Thyroid gland (tissue), 4 donors: ENCODE measurements around the gene ZXDC. TPM values are rescaled to one million over a fixed set of nuclear protein-coding genes. Genes with fewer than 3 reads are reported as not detected.

Experiments used
- DNase-seq, 2 donors: peaks; one replicate each; pipeline ENCODE4 v3.0.0-alpha.2; 2019
- H3K27ac ChIP-seq, 3 donors: fragments of 200-600 bp; sonication (generic); 1 replicate in 2 of 3; 2 replicates in 1 of 3; pipeline ENCODE4 v1.5.1; 2016 to 2019; ENCODE audit warnings: mild to moderate bottlenecking in 1 of 3, moderate library complexity in 1 of 3
- H3K27me3 ChIP-seq: fragments of 200-600 bp; sonication (generic); one replicate; pipeline ENCODE4 v1.5.1; 2019
- H3K36me3 ChIP-seq, 2 donors: fragments of 200-600 bp; sonication (generic); one replicate each; pipeline ENCODE4 v1.5.1; 2016 to 2019
- H3K4me1 ChIP-seq, 2 donors: fragments of 200-600 bp; sonication (generic); one replicate each; pipeline ENCODE4 v1.5.1; 2017 to 2019
- H3K4me3 ChIP-seq, 3 donors: fragments of 200-600 bp; sonication (generic); replicated peaks in 1 of 3; 1 replicate in 2 of 3; 2 replicates in 1 of 3; pipeline ENCODE4 v1.5.1; 2016; ENCODE audit warnings: mild to moderate bottlenecking in 1 of 3
- H3K9me3 ChIP-seq: fragments of 200-600 bp; sonication (generic); one replicate; pipeline ENCODE4 v1.5.1; 2017
- POLR2A ChIP-seq, 2 donors: fragments of 450-650 bp; IDR thresholded peaks; one replicate each; pipeline ENCODE4 v1.6.1; 2017; ENCODE audit warnings: antibody characterized with exemption in 2 of 2, mild to moderate bottlenecking in 2 of 2, moderate library complexity in 1 of 2
- WGBS, 2 donors: methylation state at CpG; one replicate each; pipeline ENCODE4 v1.1.5; 2017; 5-methylcytosine and 5-hydroxymethylcytosine counted together
- intact Hi-C: fragments of 100-400 bp; cut with DNase I; formaldehyde crosslinking; loops from one replicate; pipeline ENCODE4 v1.15.1; 2023
- total RNA-seq, 4 donors: library from RNA; depleted of rRNA; stranded (reverse); fragments of >200 nt; gene quantifications; one replicate each; pipeline ENCODE4 v1.2.3, GENCODE V29; 2016
- TF ChIP-seq, protein P1 (sequence below), 6 experiments: fragments of 200-600 bp in 3 of 6; fragments of 450-650 bp in 3 of 6; sonication (generic) in 3 of 6; IDR thresholded peaks; one replicate each; pipeline ENCODE4 v1.5.1; 2016 to 2019; ENCODE audit warnings: antibody characterized with exemption in 6 of 6, mild to moderate bottlenecking in 2 of 6, inconsistent platforms in 1 of 6, moderate library complexity in 1 of 6

ZXDC gene
- total RNA-seq, 4 donors from 2014 or later = 51.5 to 96.8 (median 57.4) TPM

DNA sequence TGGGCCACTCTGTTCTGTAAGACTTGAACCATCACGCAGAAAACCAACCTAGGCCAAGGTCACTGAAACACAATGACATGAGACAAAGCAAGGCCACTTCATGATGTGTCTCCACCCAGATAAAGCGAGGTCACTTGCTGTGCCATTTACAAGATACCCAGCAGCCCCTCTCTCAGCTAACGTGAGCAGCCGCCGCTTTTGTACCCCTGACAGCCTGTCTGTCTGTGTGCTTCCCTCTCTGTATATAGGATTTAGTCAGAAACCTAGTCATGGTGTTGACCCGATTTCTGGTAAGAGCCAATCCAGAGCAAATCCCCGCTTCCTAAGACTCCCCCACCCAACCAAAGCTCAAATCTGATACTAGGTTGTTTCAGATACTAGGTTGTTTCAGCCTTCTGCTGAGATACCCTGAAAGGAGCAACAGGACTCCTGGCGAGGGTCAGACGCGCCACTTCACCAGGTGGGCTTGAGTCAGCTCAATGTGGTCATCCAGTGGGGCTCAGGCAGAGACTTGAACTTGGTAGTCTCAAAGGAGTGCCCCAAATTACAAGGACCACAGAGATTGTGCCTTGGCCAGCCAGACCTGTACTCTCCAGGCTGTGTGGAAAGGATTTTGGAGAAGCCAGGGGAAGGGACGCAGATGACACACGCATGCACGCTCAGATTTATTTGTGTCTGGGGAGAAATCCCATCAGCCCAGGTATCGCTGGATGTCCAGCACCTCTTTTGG, 3.1 kb upstream of the ZXDC start:
- no peak overlapping the region for H3K4me3 ChIP-seq
- DNase-seq = no peak
- no peak overlapping the region for H3K27ac ChIP-seq
- H3K36me3 ChIP-seq = no peaks in the 10 kb centered on the region
- no peaks in the 10 kb centered on the region for H3K27me3 ChIP-seq
- intact Hi-C loops = loop anchor here (10.0 kb wide), 1 partner anchor 214 kb away; no protein-coding TSS in a partner anchor
- no peaks in the 10 kb centered on the region for H3K9me3 ChIP-seq
- peaks cover 9 to 11% of the 10 kb centered on the region in 2 donors for H3K4me1 ChIP-seq
- TF ChIP-seq, protein P1, sequence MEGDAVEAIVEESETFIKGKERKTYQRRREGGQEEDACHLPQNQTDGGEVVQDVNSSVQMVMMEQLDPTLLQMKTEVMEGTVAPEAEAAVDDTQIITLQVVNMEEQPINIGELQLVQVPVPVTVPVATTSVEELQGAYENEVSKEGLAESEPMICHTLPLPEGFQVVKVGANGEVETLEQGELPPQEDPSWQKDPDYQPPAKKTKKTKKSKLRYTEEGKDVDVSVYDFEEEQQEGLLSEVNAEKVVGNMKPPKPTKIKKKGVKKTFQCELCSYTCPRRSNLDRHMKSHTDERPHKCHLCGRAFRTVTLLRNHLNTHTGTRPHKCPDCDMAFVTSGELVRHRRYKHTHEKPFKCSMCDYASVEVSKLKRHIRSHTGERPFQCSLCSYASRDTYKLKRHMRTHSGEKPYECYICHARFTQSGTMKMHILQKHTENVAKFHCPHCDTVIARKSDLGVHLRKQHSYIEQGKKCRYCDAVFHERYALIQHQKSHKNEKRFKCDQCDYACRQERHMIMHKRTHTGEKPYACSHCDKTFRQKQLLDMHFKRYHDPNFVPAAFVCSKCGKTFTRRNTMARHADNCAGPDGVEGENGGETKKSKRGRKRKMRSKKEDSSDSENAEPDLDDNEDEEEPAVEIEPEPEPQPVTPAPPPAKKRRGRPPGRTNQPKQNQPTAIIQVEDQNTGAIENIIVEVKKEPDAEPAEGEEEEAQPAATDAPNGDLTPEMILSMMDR (IDR thresholded peaks at IDR 0.05) = no peak
- TF ChIP-seq POLR2A (IDR thresholded peaks at IDR 0.05) = no peak
- WGBS, 2 donors = 91 to 93% methylated on average over 13 to 14 of the region's 14 CpGs

DNA sequence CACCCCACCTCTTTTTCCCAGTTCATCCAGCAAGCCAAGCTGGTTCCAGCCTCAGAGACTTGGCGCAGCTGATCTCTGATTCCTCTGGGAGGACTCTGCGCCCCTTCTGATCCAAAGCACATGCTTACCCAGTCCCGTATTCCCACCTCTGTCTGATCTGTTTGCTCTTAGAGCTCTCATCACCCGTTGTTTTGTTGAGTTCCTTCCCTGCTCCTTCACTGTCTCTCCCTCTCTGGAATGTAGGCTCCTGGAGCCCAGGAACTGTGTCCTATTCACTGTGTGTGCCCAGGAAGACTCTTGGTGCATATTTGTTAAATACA, 1.3 kb upstream of the ZXDC start:
- WGBS, 2 donors = 50 to 53% methylated on average over 4 of the region's 4 CpGs
- no peaks in the 10 kb centered on the region for H3K27me3 ChIP-seq
- no peaks in the 10 kb centered on the region for H3K36me3 ChIP-seq
- H3K27ac ChIP-seq = no peak overlapping the region
- H3K9me3 ChIP-seq = no peaks in the 10 kb centered on the region
- intact Hi-C loops = loop anchor here (10.0 kb wide), 1 partner anchor 212 kb away; no protein-coding TSS in a partner anchor
- TF ChIP-seq POLR2A (IDR thresholded peaks at IDR 0.05) = no peak
- TF ChIP-seq, protein P1 (IDR thresholded peaks at IDR 0.05) = no peak
- peaks cover 26 to 29% of the 10 kb centered on the region in 2 donors for H3K4me1 ChIP-seq
- no peak overlapping the region for H3K4me3 ChIP-seq
- DNase-seq = no peak

DNA sequence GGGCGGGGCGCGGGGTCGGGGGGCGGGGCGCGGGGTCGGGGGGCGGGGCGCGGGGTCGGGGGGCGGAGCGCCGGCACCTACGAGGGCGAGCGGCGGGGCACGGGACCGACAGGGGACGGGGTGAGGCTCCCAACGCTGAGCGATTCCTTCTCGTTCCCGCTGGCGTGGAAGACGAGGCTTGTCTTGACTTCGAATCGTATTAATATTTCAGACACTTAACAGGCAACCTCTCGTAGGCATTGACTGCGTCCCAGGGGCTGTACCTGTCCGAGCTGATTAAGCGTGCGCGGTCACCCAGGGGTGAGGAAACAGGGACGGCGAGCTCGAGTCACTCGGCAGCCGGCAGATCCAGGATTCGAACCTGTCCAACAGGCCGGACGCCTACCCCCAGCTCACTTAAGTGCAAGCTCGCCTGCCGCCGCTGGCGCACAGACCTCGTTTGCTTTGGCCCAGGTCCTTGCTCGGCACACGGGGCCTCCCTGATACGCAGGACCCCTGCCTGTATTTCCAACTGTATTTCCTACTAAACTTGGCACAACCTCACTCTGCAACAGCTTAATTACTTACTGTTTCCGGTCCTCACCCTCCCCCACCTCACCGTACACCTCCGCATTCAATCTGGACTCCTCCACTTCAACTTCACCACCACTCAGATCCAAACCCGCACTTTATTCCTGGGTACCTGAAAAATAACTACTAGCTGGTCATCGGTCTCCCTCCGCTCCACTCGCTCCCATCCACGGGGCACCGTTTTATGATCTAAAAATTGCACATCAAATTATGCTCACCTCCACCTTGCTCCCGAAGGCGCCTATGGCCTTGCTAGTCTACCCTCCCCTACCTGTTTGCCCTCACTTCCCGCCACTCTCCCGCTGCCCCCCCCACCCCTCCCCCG, 722 bp upstream of the ZXDC start:
- WGBS, 2 donors = 18 to 23% methylated on average over 20 to 36 of the region's 66 CpGs
- H3K4me3 ChIP-seq = peak overlapping the region; percentile 8 to 61 (median 37)
- no peaks in the 10 kb centered on the region for H3K27me3 ChIP-seq
- peaks cover under 1 to 2% of the 10 kb centered on the region in 2 donors for H3K36me3 ChIP-seq
- intact Hi-C loops = loop anchor here (10.0 kb wide), 1 partner anchor 212 kb away; no protein-coding TSS in a partner anchor
- peaks cover 31 to 34% of the 10 kb centered on the region in 2 donors for H3K4me1 ChIP-seq
- no peaks in the 10 kb centered on the region for H3K9me3 ChIP-seq
- peak overlapping the region; percentile 20 to 86 (median 74) for H3K27ac ChIP-seq
- TF ChIP-seq, protein P1 (IDR thresholded peaks at IDR 0.05) = no peak
- TF ChIP-seq POLR2A (IDR thresholded peaks at IDR 0.05) = no peak
- peak in 1 of 2 donors; percentile 68 for DNase-seq

DNA sequence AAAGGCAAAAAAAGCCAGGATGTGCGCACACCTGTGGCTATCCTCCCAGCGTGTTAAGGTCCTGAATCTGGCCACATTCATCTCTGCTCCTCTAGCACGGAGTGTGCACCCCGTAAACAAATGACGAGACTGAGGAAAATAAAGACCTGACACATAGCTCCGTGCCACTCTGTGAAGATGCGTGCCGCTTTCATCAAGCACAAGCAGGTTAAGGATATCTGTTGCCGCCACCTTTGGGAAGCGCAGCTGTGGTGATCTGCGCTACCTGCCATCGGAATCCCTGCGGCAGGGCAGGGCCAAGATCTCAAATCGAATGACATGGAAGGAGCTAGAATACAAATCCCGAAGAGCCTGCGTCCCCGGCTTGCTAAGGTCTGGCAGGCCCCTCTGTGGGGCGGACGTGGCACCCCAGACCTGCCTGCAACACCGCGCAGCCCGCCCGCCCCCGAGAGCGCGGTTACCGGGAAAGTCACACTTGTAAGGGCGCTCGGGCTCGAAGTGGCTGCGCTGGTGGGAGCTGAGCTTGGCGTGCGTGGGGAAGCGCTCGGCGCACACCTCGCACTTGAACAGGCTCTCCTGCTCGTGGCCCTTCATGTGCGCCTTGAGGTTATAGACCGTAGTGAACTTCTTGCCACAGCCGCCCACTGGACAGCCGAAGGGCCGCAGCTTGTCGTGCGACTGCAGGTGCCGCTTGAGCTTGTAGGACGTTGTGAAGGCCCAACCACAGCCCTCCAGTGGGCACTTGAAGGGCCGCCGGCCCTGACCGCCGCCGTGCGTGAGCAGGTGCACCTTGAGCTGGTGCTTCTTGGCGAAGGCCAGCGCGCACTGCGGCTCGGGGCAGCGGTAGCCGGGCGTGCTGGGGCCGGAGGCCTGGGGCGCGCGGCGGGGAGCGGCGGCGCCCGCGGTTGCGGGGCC, 936 bp downstream of the ZXDC start:
- Histone ChIP-seq H3K27me3 (no peaks in the 10 kb centered on the region), H3K4me3 (peak overlapping the region in 2 of 3 donors; percentile 57 to 60), H3K9me3 (no peaks in the 10 kb centered on the region), H3K4me1 (peaks cover 31 to 34% of the 10 kb centered on the region in 2 donors), H3K36me3 (peaks cover 17 to 18% of the 10 kb centered on the region in 2 donors), H3K27ac (peak overlapping the region; percentile 38 to 90 (median 85))
- peak in 1 of 2 donors; percentile 1 for TF ChIP-seq POLR2A (IDR thresholded peaks at IDR 0.05)
- TF ChIP-seq, protein P1 (IDR thresholded peaks at IDR 0.05) = peak in 2 of 6 experiments; percentile 15 to 17
- WGBS, 2 donors = 19 to 37% methylated on average over 14 to 26 of the region's 72 CpGs
- peak; percentile 78 to 82 for DNase-seq
- intact Hi-C loops = loop anchor here (10.0 kb wide), 1 partner anchor 210 kb away; no protein-coding TSS in a partner anchor
